Right cardiac atrium (tissue), 5 donors: ENCODE results near the gene ANK3. TPM values are rescaled to one million over a fixed set of nuclear protein-coding genes. Genes with fewer than 3 reads are reported as not detected.

Experiments
- ATAC-seq, 2 donors: fragments of 200-7000 bp; cut with Tn5 transposase; one replicate each; pipeline versions ENCODE4 v1.8.0 to v1.9.1; 2020; ENCODE audit warnings: moderate library complexity in 2 of 2, mild to moderate bottlenecking in 1 of 2
- DNase-seq, 3 donors: peaks; one replicate each; pipeline ENCODE4 v3.0.0-alpha.2; 2020
- H3K27ac ChIP-seq: one replicate; pipeline ENCODE4 v1.5.1; 2013; ENCODE audit warnings: mild to moderate bottlenecking, low read length, control low read depth, moderate library complexity
- H3K27me3 ChIP-seq: one replicate; pipeline ENCODE4 v1.6.1; 2013; ENCODE audit not compliant: control insufficient read depth, insufficient read depth
- H3K4me1 ChIP-seq: one replicate; pipeline ENCODE4 v1.6.1; 2013; ENCODE audit warnings: low read length; ENCODE audit not compliant: control insufficient read depth, insufficient read depth
- H3K4me3 ChIP-seq: one replicate; pipeline ENCODE4 v1.5.1; 2013; ENCODE audit warnings: low read length, control low read depth
- H3K9me3 ChIP-seq: one replicate; pipeline ENCODE4 v1.6.1; 2013; ENCODE audit warnings: low read length; ENCODE audit not compliant: control insufficient read depth
- WGBS: extraction: QIAGEN DNeasy Blood & Tissue Kit; methylation state at CpG from one replicate; pipeline ENCODE4 v1.1.7; 2013; 5-methylcytosine and 5-hydroxymethylcytosine counted together
- intact Hi-C, 4 donors: fragments of 100-400 bp; cut with DNase I; formaldehyde crosslinking; loops; one replicate each; pipeline versions ENCODE4 v1.11.0 to v1.14.0; 2022 to 2023
- polyA plus RNA-seq: library from polyadenylated mRNA; stranded (reverse); fragments of 200-250 nt; gene quantifications from one replicate; pipeline ENCODE4 v1.2.3, GENCODE V29; 2013
- total RNA-seq, 4 donors: library from RNA; stranded (reverse); fragmentation: NEBNext Ultra II Directional; extraction: Animal tissue kit (Norgen Biotek cat#: 25700); gene quantifications; one replicate each; pipeline ENCODE4 v1.2.1, GENCODE V29; 2021
- donor health status: healthy with polysubstance abuse.
- donor health status: DM: no; HTN: yes; CAD: no.
- donor health status: DM: no; HTN: no; CAD: no.
- donor health status: DM: no; HTN: yes; CAD: no; lungs with severe emphysema.
- donor health status: DM: yes; HTN: yes; CAD: no.

The ANK3 gene
- total and polyA plus RNA-seq, 5 donors, result 59.8 to 196 (median 171) TPM

- DNase-seq (peak in 2 of 3 donors; percentile 35 to 58), ATAC-seq (no peak)
- 50% methylated on average over 3 of the region's 3 CpGs for WGBS
- no peaks in the 10 kb centered on the region for H3K9me3 ChIP-seq
- H3K4me3 ChIP-seq, result no peak overlapping the region
- intact Hi-C loops, result no loop called here
- H3K27ac ChIP-seq, result no peak overlapping the region
- no peaks in the 10 kb centered on the region for H3K4me1 ChIP-seq
- H3K27me3 ChIP-seq, result no peaks in the 10 kb centered on the region
Measured at GRCh38 chr10:59997827-59998525, 391.7 kb downstream of the ANK3 start.

- intact Hi-C loops, result no loop called here
- no peaks in the 10 kb centered on the region for H3K9me3 ChIP-seq
- no peak for DNase-seq
- no peak overlapping the region for H3K4me3 ChIP-seq
- H3K4me1 ChIP-seq, result no peaks in the 10 kb centered on the region
- H3K27me3 ChIP-seq, result no peaks in the 10 kb centered on the region
- ATAC-seq, result no peak
- no peak overlapping the region for H3K27ac ChIP-seq
Measured at GRCh38 chr10:59995862-59996261, 393.8 kb downstream of the ANK3 start.

- DNase-seq (no peak), ATAC-seq (no peak)
- Histone ChIP-seq H3K9me3 (no peaks in the 10 kb centered on the region), H3K27me3 (no peaks in the 10 kb centered on the region), H3K4me3 (no peak overlapping the region), H3K4me1 (no peaks in the 10 kb centered on the region), H3K27ac (no peak overlapping the region)
- WGBS, result 78% methylated on average over 1 of the region's 1 CpG
- intact Hi-C loops, result no loop called here
Measured at GRCh38 chr10:59993931-59994330, 395.7 kb downstream of the ANK3 start.

- intact Hi-C loops, result no loop called here
- no peaks in the 10 kb centered on the region for H3K4me1 ChIP-seq
- WGBS, result 28% methylated on average over 3 of the region's 3 CpGs
- no peak overlapping the region for H3K4me3 ChIP-seq
- H3K27ac ChIP-seq, result no peak overlapping the region
- no peaks in the 10 kb centered on the region for H3K9me3 ChIP-seq
- peak; percentile 86 to 87 for ATAC-seq
- H3K27me3 ChIP-seq, result no peaks in the 10 kb centered on the region
- DNase-seq, result peak in 1 of 3 donors; percentile 13
Measured at GRCh38 chr10:59991661-59992060, 398.0 kb downstream of the ANK3 start.

GRCh38 chr10:59991117-59991516 is 398.6 kb downstream of the ANK3 start:
- Histone ChIP-seq H3K4me3 (no peak overlapping the region), H3K27ac (no peak overlapping the region), H3K4me1 (no peaks in the 10 kb centered on the region), H3K9me3 (no peaks in the 10 kb centered on the region), H3K27me3 (no peaks in the 10 kb centered on the region)
- ATAC-seq (no peak), DNase-seq (no peak)
- intact Hi-C loops, result no loop called here

- H3K9me3 ChIP-seq, result no peaks in the 10 kb centered on the region
- intact Hi-C loops, result no loop called here
- no peaks in the 10 kb centered on the region for H3K27me3 ChIP-seq
- no peak overlapping the region for H3K4me3 ChIP-seq
- H3K27ac ChIP-seq, result no peak overlapping the region
- ATAC-seq (no peak), DNase-seq (no peak)
- no peaks in the 10 kb centered on the region for H3K4me1 ChIP-seq
Measured at GRCh38 chr10:59985639-59986038, 404.0 kb downstream of the ANK3 start.

- 95% methylated on average over 1 of the region's 1 CpG for WGBS
- Histone ChIP-seq H3K4me1 (no peaks in the 10 kb centered on the region), H3K27me3 (no peaks in the 10 kb centered on the region), H3K9me3 (no peaks in the 10 kb centered on the region), H3K27ac (no peak overlapping the region), H3K4me3 (no peak overlapping the region)
- ATAC-seq (no peak), DNase-seq (no peak)
- intact Hi-C loops, result no loop called here
Measured at GRCh38 chr10:59984415-59984814, 405.3 kb downstream of the ANK3 start.

- intact Hi-C loops, result no loop called here
- ATAC-seq, result no peak
- H3K9me3 ChIP-seq, result no peaks in the 10 kb centered on the region
- H3K4me1 ChIP-seq, result no peaks in the 10 kb centered on the region
- H3K4me3 ChIP-seq, result no peak overlapping the region
- no peak overlapping the region for H3K27ac ChIP-seq
- H3K27me3 ChIP-seq, result no peaks in the 10 kb centered on the region
- no peak for DNase-seq
- WGBS, result 62% methylated on average over 1 of the region's 1 CpG
Measured at GRCh38 chr10:59980356-59980755, 409.3 kb downstream of the ANK3 start.

GRCh38 chr10:59977486-59977885 is 412.2 kb downstream of the ANK3 start:
- Histone ChIP-seq H3K4me3 (no peak overlapping the region), H3K27ac (no peak overlapping the region), H3K27me3 (no peaks in the 10 kb centered on the region), H3K9me3 (no peaks in the 10 kb centered on the region), H3K4me1 (no peaks in the 10 kb centered on the region)
- DNase-seq (no peak), ATAC-seq (no peak)
- intact Hi-C loops, result no loop called here

GRCh38 chr10:59976909-59977308 is 412.8 kb downstream of the ANK3 start:
- intact Hi-C loops, result no loop called here
- Histone ChIP-seq H3K4me3 (no peak overlapping the region), H3K4me1 (no peaks in the 10 kb centered on the region), H3K27me3 (no peaks in the 10 kb centered on the region), H3K9me3 (no peaks in the 10 kb centered on the region), H3K27ac (no peak overlapping the region)
- no peak for ATAC-seq
- no peak for DNase-seq
